ENCODE measurements around the gene YTHDF1.

GRCh38 chr20:63233061-63233344 lies 17.1 kb upstream of the YTHDF1 start:
- TF ChIP-seq, protein P1, sequence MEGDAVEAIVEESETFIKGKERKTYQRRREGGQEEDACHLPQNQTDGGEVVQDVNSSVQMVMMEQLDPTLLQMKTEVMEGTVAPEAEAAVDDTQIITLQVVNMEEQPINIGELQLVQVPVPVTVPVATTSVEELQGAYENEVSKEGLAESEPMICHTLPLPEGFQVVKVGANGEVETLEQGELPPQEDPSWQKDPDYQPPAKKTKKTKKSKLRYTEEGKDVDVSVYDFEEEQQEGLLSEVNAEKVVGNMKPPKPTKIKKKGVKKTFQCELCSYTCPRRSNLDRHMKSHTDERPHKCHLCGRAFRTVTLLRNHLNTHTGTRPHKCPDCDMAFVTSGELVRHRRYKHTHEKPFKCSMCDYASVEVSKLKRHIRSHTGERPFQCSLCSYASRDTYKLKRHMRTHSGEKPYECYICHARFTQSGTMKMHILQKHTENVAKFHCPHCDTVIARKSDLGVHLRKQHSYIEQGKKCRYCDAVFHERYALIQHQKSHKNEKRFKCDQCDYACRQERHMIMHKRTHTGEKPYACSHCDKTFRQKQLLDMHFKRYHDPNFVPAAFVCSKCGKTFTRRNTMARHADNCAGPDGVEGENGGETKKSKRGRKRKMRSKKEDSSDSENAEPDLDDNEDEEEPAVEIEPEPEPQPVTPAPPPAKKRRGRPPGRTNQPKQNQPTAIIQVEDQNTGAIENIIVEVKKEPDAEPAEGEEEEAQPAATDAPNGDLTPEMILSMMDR (IDR thresholded peaks at IDR 0.05), result no peak
- TF ChIP-seq POLR2AphosphoS5 (IDR thresholded peaks at IDR 0.05), result no peak
- TF ChIP-seq POLR2A (IDR thresholded peaks at IDR 0.05), result no peak

Measured in upper lobe of left lung (tissue), 4 donors.